WI38 (cell line): ENCODE results near the gene ALX1.

Source experiments
- H3K4me3 ChIP-seq: 2 replicates; pipeline ENCODE4 v1.5.1; 2011; ENCODE audit warnings: low read depth, mild to moderate bottlenecking, control low read depth, low read length
- TF ChIP-seq, protein P1 (sequence below): IDR thresholded peaks from 2 replicates; pipeline ENCODE4 v1.5.1; 2012; ENCODE audit warnings: low read depth, mild to moderate bottlenecking, control low read depth, low read length

The ALX1 gene

GRCh38 chr12:85280165-85280983 is at the start of gene ALX1:
Gene ALX1 (plus strand): TSS chr12:85280220. CDS start chr12:85280262, 42 bp downstream.
- TF ChIP-seq, protein P1, sequence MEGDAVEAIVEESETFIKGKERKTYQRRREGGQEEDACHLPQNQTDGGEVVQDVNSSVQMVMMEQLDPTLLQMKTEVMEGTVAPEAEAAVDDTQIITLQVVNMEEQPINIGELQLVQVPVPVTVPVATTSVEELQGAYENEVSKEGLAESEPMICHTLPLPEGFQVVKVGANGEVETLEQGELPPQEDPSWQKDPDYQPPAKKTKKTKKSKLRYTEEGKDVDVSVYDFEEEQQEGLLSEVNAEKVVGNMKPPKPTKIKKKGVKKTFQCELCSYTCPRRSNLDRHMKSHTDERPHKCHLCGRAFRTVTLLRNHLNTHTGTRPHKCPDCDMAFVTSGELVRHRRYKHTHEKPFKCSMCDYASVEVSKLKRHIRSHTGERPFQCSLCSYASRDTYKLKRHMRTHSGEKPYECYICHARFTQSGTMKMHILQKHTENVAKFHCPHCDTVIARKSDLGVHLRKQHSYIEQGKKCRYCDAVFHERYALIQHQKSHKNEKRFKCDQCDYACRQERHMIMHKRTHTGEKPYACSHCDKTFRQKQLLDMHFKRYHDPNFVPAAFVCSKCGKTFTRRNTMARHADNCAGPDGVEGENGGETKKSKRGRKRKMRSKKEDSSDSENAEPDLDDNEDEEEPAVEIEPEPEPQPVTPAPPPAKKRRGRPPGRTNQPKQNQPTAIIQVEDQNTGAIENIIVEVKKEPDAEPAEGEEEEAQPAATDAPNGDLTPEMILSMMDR, result no peak
- H3K4me3 ChIP-seq, result peak within 1 kb of the TSS; percentile 17; the same call in 1 of the 2 replicates

DNA sequence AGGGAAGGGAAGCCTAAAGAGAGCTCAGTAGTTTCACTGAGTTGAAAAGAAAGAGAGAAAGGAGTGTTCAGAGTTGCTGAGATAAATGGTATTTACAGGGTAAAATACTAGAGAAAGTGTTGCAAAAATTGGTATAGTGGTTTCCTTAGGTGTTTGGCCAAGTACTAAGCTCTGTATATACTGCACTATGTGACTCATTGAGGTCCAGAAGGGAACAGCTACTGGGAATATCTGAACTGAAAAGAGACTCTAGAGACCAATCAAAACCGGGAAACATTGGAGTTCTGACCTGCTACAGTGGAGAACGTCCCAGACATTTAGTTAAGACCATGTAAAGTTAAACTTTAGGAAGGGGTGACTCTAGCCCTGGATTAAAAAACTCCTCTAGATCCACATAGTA is 42.7 kb upstream of the ALX1 start:
- TF ChIP-seq, protein P1, result no peak

GRCh38 chr12:85244561-85244960 is 35.5 kb upstream of the ALX1 start:
- no peak overlapping the region for H3K4me3 ChIP-seq
- TF ChIP-seq, protein P1, result no peak

More for the DNA sequence above, 42.7 kb upstream of the ALX1 start:
- H3K4me3 ChIP-seq, result no peak overlapping the region

- H3K4me3 ChIP-seq, result no peak overlapping the region
- TF ChIP-seq, protein P1, result no peak
Observed at GRCh38 chr12:85253853-85254252, 26.2 kb upstream of the ALX1 start.

- H3K4me3 ChIP-seq, result no peak overlapping the region
- TF ChIP-seq, protein P1, result no peak
Observed at GRCh38 chr12:85257671-85258070, 22.3 kb upstream of the ALX1 start.

DNA sequence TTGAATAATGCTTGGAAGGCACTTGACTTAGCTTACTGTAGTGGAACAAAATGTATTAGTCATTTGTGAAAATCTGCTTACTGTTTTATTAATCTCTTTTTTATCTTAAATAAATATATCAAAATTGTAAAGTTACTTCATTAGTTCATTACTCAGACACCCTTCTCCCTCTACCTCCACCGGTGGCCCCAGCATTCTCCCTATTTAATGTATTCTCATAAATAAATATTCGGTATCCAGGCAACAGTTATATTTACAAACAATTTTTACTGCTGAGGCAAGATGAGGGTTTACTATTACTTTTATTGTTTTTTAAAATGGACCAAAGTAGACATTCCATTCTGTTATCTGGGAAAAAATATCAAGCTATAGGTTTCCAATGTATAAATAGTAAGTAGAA is 19.6 kb upstream of the ALX1 start:
- no peak overlapping the region for H3K4me3 ChIP-seq
- TF ChIP-seq, protein P1, result no peak

GRCh38 chr12:85260896-85261295 is 19.1 kb upstream of the ALX1 start:
- H3K4me3 ChIP-seq, result no peak overlapping the region
- TF ChIP-seq, protein P1, result no peak
